ENCODE measurements around the gene RALGDS. TPM values are rescaled to one million over a fixed set of nuclear protein-coding genes. Genes with fewer than 3 reads are reported as not detected.

RALGDS gene
- total RNA-seq, 1 experiment from 2014 or later, result 22.9 TPM

DNA sequence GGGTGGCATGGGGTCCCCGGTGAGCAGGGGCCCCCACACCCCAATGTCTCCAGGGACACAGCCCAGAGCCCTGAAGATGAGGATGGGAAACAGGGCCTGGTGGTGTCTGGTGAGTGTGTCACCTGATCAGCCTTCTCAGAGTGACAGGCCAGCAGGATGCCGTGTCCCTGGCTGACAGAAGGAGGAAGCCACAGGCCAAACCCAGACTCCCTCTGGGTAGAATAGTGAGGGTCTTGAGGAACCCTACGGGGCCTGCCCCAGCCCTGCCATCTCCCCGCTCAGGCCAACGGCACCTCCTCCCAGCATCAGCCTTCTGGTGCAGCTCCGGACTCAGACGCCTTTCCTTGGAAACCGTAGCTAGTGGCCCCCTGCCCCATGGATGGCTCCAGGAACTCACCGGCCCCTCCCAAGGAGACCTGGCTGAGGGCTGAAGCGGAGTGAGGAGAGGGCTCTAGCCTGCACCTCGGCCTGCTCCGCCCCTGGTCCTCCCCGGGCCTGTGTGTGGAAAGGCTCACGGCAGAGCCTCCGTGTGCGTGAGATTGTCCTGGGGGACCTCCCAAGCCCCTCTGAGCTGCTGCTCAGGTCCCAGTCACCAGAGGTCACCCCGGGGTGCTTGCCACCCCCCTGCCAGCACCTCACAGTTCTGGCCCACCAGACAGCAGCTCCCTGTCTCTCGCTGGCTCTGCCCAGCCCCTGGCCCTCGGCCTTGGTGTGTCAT lies 6.0 kb downstream of the RALGDS start:
- ChIA-PET CTCF (interaction anchor here (0.8 to 3.2 kb wide), 9 partner anchors 8 to 227 kb away, joined by 3 to 28 read pairs (median 4); no protein-coding TSS in a partner anchor), POLR2A (no interaction called here)
- Mint-ChIP-seq H3K36me3 (peaks cover 1% of the 10 kb centered on the region; the same call in 1 of the 2 replicates), H3K27me3 (ENCODE audit: low read depth) (peaks cover 29% of the 10 kb centered on the region), H3K4me1 (peaks cover 7% of the 10 kb centered on the region), H3K9me3 (no peaks in the 10 kb centered on the region), H3K4me3 (no peak overlapping the region), H3K27ac (no peak overlapping the region)
- ATAC-seq (no peak), DNase-seq (ENCODE audit: low spot score) (no peak)
- TF ChIP-seq CREM (CRISPR knock-in tag; IDR thresholded peaks at IDR 0.05) (no peak), IRF2 (CRISPR knock-in tag; IDR thresholded peaks at IDR 0.05; ENCODE audit: borderline replicate concordance, low read depth) (no peak), TP53 (CRISPR knock-in tag; IDR thresholded peaks at IDR 0.05) (no peak), TEAD4 (CRISPR knock-in tag; IDR thresholded peaks at IDR 0.05) (no peak), ATF1 (CRISPR knock-in tag; IDR thresholded peaks at IDR 0.05) (no peak), NR3C1 (CRISPR knock-in tag; conservative IDR thresholded peaks at IDR 0.05; ENCODE audit: low read depth) (no peak), HMGXB4 (CRISPR knock-in tag; IDR thresholded peaks at IDR 0.05) (no peak), MLX (CRISPR knock-in tag; IDR thresholded peaks at IDR 0.05) (no peak), ZNF121 (CRISPR knock-in tag; IDR thresholded peaks at IDR 0.05) (no peak), NR2C2 (CRISPR knock-in tag; IDR thresholded peaks at IDR 0.05) (no peak), JUN (CRISPR knock-in tag; IDR thresholded peaks at IDR 0.05) (no peak), PRRX2 (CRISPR knock-in tag; IDR thresholded peaks at IDR 0.05) (no peak), ZNF416 (CRISPR knock-in tag; IDR thresholded peaks at IDR 0.05) (no peak), NFYB (CRISPR knock-in tag; conservative IDR thresholded peaks at IDR 0.05; ENCODE audit: low read depth) (no peak), RORB (CRISPR knock-in tag; IDR thresholded peaks at IDR 0.05) (no peak), ZNF263 (CRISPR knock-in tag; IDR thresholded peaks at IDR 0.05; ENCODE audit: low read depth) (no peak), ATF6 (CRISPR knock-in tag; IDR thresholded peaks at IDR 0.05) (no peak)
- TF ChIP-seq, protein P1, sequence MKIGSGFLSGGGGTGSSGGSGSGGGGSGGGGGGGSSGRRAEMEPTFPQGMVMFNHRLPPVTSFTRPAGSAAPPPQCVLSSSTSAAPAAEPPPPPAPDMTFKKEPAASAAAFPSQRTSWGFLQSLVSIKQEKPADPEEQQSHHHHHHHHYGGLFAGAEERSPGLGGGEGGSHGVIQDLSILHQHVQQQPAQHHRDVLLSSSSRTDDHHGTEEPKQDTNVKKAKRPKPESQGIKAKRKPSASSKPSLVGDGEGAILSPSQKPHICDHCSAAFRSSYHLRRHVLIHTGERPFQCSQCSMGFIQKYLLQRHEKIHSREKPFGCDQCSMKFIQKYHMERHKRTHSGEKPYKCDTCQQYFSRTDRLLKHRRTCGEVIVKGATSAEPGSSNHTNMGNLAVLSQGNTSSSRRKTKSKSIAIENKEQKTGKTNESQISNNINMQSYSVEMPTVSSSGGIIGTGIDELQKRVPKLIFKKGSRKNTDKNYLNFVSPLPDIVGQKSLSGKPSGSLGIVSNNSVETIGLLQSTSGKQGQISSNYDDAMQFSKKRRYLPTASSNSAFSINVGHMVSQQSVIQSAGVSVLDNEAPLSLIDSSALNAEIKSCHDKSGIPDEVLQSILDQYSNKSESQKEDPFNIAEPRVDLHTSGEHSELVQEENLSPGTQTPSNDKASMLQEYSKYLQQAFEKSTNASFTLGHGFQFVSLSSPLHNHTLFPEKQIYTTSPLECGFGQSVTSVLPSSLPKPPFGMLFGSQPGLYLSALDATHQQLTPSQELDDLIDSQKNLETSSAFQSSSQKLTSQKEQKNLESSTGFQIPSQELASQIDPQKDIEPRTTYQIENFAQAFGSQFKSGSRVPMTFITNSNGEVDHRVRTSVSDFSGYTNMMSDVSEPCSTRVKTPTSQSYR (CRISPR knock-in tag; IDR thresholded peaks at IDR 0.05), result no peak
- TF ChIP-seq, protein P2, sequence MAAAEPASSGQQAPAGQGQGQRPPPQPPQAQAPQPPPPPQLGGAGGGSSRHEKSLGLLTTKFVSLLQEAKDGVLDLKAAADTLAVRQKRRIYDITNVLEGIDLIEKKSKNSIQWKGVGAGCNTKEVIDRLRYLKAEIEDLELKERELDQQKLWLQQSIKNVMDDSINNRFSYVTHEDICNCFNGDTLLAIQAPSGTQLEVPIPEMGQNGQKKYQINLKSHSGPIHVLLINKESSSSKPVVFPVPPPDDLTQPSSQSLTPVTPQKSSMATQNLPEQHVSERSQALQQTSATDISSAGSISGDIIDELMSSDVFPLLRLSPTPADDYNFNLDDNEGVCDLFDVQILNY (CRISPR knock-in tag; IDR thresholded peaks at IDR 0.05), result no peak
- TF ChIP-seq, protein P3, sequence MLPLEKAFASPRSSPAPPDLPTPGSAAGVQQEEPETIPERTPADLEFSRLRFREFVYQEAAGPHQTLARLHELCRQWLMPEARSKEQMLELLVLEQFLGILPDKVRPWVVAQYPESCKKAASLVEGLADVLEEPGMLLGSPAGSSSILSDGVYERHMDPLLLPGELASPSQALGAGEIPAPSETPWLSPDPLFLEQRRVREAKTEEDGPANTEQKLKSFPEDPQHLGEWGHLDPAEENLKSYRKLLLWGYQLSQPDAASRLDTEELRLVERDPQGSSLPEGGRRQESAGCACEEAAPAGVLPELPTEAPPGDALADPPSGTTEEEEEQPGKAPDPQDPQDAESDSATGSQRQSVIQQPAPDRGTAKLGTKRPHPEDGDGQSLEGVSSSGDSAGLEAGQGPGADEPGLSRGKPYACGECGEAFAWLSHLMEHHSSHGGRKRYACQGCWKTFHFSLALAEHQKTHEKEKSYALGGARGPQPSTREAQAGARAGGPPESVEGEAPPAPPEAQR (CRISPR knock-in tag; IDR thresholded peaks at IDR 0.05), result no peak

All from WTC11 (cell line).